Motor neuron (in vitro differentiated cells): ENCODE data around the gene KAZALD1. TPM values are rescaled to one million over a fixed set of nuclear protein-coding genes. Genes with fewer than 3 reads are reported as not detected.

Experiments
- ATAC-seq, 8 experiments: fragments of 200-7000 bp; cut with Tn5 transposase; replicated peaks in 6 of 8; 2 replicates each; pipeline ENCODE4 v1.8.0; 2021; ENCODE audit warnings: mild to moderate bottlenecking in 8 of 8, moderate library complexity in 8 of 8
- H3K27ac ChIP-seq, 2 donors: fragments of 250-450 bp; sonication (Bioruptor Pico); 2 replicates each; pipeline ENCODE4 v1.9.0; 2021; ENCODE audit warnings: antibody characterized with exemption in 2 of 2, mild to moderate bottlenecking in 2 of 2, moderate library complexity in 1 of 2
- H3K4me1 ChIP-seq, 2 donors: fragments of 250-450 bp; sonication (Bioruptor Pico); replicated peaks in 1 of 2; 2 replicates each; pipeline ENCODE4 v1.6.1; 2021; ENCODE audit warnings: antibody characterized with exemption in 2 of 2, mild to moderate bottlenecking in 2 of 2, moderate library complexity in 1 of 2
- H3K4me3 ChIP-seq, 5 donors: fragments of 250-450 bp; sonication (Bioruptor Pico); 2 replicates each; pipeline ENCODE4 v1.9.0; 2021; ENCODE audit warnings: antibody characterized with exemption in 5 of 5, mild to moderate bottlenecking in 5 of 5, moderate library complexity in 4 of 5
- WGBS, 10 experiments: fragments of 450-650 bp; shearing (Covaris generic); methylation state at CpG; one replicate each; pipeline ENCODE4 v1.0.0; 2022; 5-methylcytosine and 5-hydroxymethylcytosine counted together
- in situ Hi-C, 9 experiments: fragments of 400-800 bp; cut with MboI; loops; one replicate each; pipeline ENCODE4 v1.15.0; 2021; ENCODE audit warnings: low sequenced_read_pairs in 9 of 9, low pct_unique_long_range_greater_than_20kb in 2 of 9; ENCODE audit not compliant: unreplicated experiment in 9 of 9
- total RNA-seq, 8 experiments: library from RNA; unstranded; fragments of 300-600 nt; gene quantifications; 2 replicates each; pipeline versions ENCODE4 v1.2.3 to v1.2.4, GENCODE V29; 2022

KAZALD1 gene
- total RNA-seq, 8 experiments from 2014 or later, result 1.1 to 47.5 (median 2.6) TPM

DNA sequence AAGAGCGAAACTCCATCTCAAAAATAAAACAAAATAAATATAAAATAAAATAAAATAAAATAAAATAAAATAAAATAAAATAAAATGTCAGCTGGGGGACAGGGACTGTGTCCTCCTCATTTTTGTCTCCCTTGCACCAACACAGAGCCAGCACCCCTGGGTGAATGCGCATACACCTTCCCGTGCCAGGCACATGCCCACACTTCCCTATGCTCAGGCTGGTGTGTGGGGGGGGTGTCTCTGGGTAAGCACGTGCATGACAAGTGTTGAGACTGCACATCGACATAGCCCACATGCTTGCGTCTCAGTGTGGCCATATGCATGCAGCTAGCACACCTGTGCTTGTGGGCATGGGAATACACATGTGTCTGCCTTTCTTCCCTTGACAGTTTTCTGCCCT lies 44.6 kb downstream of the KAZALD1 start:
- 0 to 100% (median 56%) methylated on average over 1 to 4 of the region's 6 CpGs; no CpG with 5 or more reads in 2 of the 10 experiments for WGBS, 10 experiments
- Histone ChIP-seq H3K4me1 (no peaks in the 10 kb centered on the region), H3K27ac (no peak overlapping the region), H3K4me3 (no peak overlapping the region)
- in situ Hi-C loops, result no loop called here
- ATAC-seq, result no peak

DNA sequence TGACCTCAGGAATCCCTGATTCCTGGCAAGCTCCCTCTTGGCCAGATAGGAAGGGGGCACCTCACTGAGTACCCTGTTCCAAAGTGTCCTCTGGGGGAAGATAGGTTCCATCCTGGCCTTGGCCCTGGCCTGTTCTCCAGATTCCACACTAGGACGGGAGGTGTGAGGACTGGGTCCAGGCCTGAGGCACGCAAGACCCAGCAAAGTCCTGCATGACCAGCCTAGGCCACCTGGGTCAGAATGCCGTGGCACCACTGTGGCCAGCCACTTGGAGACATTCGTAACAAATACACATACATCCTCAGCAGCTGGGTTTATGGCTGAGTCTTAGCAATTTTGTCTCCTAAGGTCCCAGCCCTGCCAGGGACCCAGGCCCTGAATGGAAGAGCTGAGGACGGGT lies 46.0 kb downstream of the KAZALD1 start:
- no peak for ATAC-seq
- 0 to 100% (median 50%) methylated on average over 1 of the region's 5 CpGs; no CpG with 5 or more reads in 6 of the 10 experiments for WGBS, 10 experiments
- H3K4me1 ChIP-seq, result peaks cover 0 to 2% of the 10 kb centered on the region in 2 donors
- in situ Hi-C loops, result no loop called here
- H3K4me3 ChIP-seq, result no peak overlapping the region
- no peak overlapping the region for H3K27ac ChIP-seq

DNA sequence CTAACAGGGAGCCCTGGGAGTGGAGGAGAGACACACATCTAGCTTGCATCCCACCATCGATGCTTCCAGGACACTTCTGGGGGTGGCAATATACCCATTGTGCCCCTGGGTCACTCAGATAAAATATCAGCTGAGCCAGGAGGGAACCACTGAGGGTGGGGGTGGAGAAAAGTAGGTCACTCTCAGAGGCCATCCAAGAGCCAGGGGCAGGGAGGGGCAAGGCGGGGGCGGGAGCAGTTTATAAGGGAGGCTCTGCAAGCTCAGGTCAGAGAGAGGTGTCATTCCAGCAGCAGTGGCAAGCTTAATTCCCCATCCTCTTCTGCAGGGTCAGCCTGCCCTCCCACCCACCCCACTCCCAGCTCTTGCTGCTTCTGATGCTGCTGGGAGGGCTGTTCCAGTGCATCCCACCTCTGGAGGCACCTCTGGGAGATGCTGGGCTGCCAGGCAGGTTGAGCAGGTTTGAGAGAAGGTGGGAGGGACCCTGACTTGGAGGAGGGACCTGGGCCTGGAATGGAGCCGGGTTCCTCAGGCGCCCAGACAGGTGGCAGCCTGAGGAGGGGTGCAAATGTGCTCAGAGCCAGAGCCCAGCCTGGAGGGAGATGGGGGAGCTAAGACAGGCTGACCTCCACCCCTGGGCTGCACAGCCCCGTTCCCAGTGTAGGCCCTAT lies 49.2 kb downstream of the KAZALD1 start:
- Histone ChIP-seq H3K4me3 (no peak overlapping the region), H3K4me1 (peaks cover 0 to 6% of the 10 kb centered on the region in 2 donors), H3K27ac (no peak overlapping the region)
- in situ Hi-C loops, result no loop called here
- WGBS, 10 experiments, result 70% methylated on average over 2 of the region's 6 CpGs; no CpG with 5 or more reads in 9 of the 10 experiments
- no peak for ATAC-seq

DNA sequence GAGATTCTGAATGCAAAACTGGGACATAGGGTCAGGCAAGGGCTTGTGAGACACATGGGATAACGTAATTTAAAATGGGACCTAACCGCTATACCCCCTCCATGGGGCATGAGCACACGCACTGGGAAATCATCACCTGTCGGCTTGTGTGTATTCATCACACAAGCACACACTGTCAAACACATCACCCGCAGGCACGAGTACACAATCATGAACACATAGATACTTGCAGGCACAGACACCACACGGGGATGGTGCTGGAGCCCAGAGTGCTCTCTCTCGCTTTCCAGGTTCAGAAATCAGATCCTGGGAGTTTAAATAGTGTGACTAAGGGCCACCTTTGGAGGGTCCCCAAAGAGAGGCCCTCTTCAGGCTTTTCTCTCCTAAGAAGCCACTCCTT lies 49.8 kb downstream of the KAZALD1 start:
- no peak overlapping the region for H3K4me3 ChIP-seq
- no peak overlapping the region for H3K27ac ChIP-seq
- WGBS, 10 experiments, result 0 to 90% (median 76%) methylated on average over 1 to 5 of the region's 8 CpGs; no CpG with 5 or more reads in 3 of the 10 experiments
- in situ Hi-C loops, result no loop called here
- H3K4me1 ChIP-seq, result peaks cover 0 to 6% of the 10 kb centered on the region in 2 donors
- no peak for ATAC-seq

DNA sequence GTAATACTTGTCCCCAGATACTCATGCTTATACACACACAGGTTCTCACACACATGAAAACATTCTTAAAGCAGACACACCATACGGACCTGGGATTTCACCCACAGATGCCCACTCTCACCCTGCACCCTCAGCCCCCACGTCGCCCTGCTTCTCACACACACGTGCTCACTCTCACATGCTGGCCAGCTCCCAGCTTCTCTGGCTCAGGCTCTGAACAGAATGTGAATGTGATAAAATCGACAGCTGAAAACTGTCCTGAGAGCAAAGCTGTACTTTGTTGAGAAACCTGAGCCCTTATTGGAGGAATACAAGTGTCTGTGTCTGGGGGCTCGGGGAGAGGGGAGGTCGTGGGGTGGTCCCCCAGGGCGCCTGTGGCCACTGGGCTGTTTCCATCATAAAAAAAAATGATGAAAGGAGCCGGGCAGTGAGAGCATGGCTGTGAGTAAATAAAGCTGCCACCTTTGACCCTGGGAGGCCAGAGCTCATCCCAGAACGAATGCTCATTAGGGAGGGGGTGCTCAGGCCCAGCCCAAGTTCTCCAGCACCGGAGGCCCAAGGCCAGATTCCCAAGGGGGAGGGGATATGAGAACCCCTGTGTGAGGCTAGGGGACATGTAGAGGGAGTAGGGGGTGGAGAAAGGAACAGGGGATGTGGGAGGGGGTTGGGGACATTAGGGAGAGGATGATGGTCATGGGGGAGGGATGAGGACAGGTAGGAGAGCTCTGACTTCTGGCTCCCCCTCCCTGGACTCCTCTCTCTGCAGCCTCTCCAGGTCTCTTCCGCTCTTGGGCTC lies 51.2 kb downstream of the KAZALD1 start:
- WGBS, 10 experiments, result 3 to 20% (median 10%) methylated on average over 2 to 6 of the region's 12 CpGs; no CpG with 5 or more reads in 7 of the 10 experiments

DNA sequence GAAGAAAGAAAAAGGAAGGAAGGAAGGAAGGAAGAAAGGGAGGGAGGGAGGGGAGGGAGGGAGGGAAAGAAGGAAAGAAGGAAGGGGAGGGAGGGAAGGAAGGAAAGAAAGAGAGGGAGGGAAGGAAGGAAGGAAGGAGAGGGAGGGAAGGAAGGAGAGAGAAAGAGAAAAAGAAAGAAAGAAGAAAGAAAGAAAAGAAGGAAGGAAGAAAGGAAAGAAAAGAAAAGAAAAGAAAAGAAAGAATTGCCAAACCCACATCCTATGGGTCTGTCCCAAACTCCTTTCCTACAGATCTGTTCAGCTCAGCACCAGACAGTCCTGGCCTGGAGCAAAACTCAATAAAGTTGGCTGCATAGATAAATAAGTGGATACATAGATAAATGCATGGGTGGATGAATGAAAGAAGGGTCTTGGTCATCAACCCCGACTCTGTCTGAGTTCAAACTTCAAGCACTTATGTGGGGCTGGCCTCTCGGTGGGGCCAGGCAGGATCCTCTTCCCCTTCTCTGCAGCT lies 52.2 kb downstream of the KAZALD1 start:
- WGBS, 10 experiments, result 10 to 88% (median 43%) methylated on average over 1 to 2 of the region's 2 CpGs; no CpG with 5 or more reads in 4 of the 10 experiments
- Histone ChIP-seq H3K4me1 (peaks cover 0 to 6% of the 10 kb centered on the region in 2 donors), H3K4me3 (no peak overlapping the region), H3K27ac (no peak overlapping the region)
- in situ Hi-C loops, result no loop called here
- no peak for ATAC-seq

More for the DNA sequence above, 51.2 kb downstream of the KAZALD1 start:
- in situ Hi-C loops, result no loop called here
- no peak for ATAC-seq
- Histone ChIP-seq H3K4me1 (peaks cover 0 to 6% of the 10 kb centered on the region in 2 donors), H3K4me3 (no peak overlapping the region), H3K27ac (no peak overlapping the region)

DNA sequence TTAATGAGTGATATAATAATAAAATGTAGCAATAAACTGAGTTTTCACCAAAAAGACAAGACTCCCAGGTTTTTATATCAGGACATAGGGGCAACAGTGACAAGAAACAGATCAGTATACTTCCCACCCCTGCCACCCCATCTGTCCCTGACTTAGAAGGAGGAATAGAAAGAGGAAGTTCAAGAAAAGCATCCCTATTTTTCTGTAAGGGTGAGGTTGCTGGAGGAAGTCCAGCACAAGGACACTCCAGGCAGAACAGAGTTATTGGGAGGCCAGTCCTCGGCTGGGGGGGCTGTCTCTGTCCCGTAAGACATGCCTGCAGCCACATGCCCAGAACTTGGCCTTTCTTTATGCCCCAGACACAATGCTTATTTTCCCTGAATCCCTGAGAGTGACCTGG lies 52.9 kb downstream of the KAZALD1 start:
- H3K4me1 ChIP-seq, result peaks cover 0 to 6% of the 10 kb centered on the region in 2 donors
- ATAC-seq, result no peak
- WGBS, 10 experiments, result 66 to 67% methylated on average over 2 of the region's 2 CpGs; no CpG with 5 or more reads in 8 of the 10 experiments
- no peak overlapping the region for H3K4me3 ChIP-seq
- in situ Hi-C loops, result no loop called here
- H3K27ac ChIP-seq, result no peak overlapping the region

Other genes with a start within 250 kb of the KAZALD1 start
- 10 to 100 TPM; 18.9 to 42.7 (median 31.5) TPM for gene SLF2, start 149.0 kb upstream of the KAZALD1 start, total RNA-seq
- 10 to 100 TPM in 5 of 8 experiments, 1 to 10 TPM in 3; 3.2 to 17.0 (median 10.1) TPM for gene SEMA4G, start 92.5 kb upstream of the KAZALD1 start, total RNA-seq
- 100 to 1,000 TPM in 1 of 8 experiments, 10 to 100 TPM in 7; 57.8 to 101 (median 71.6) TPM for gene MRPL43, start 74.5 kb upstream of the KAZALD1 start, total RNA-seq
- 10 to 100 TPM in 4 of 8 experiments, 1 to 10 TPM in 4; 5.7 to 31.3 (median 10.5) TPM for gene TWNK, start 74.4 kb upstream of the KAZALD1 start, total RNA-seq
- 10 to 100 TPM; 24.4 to 59.7 (median 48.2) TPM for gene LZTS2, start 62.2 kb upstream of the KAZALD1 start, total RNA-seq
- gene PDZD7, start 30.9 kb upstream of the KAZALD1 start, total RNA-seq, result 1 to 10 TPM in 6 of 8 experiments, under 1 TPM in 2; 0.27 to 9.6 (median 3.5) TPM
- gene SFXN3, start 30.8 kb upstream of the KAZALD1 start, total RNA-seq, result 10 to 100 TPM; 12.9 to 54.6 (median 26.1) TPM
- gene TLX1, start 69.3 kb downstream of the KAZALD1 start, total RNA-seq, result under 1 TPM in 5 of 8 experiments, not detected in 3; 0.05 to 0.66 (median 0.45) TPM
- gene LBX1, start 167.5 kb downstream of the KAZALD1 start, total RNA-seq, result 10 to 100 TPM in 3 of 8 experiments, 1 to 10 TPM in 3, under 1 TPM in 2; 0.29 to 58.6 (median 1.8) TPM